Uterus (tissue), 2 donors: ENCODE results near the gene NET1.

Source experiments
- CTCF ChIP-seq, 4 experiments: fragments of 200-600 bp in 2 of 4; fragments of 450-650 bp in 2 of 4; sonication (generic) in 2 of 4; IDR thresholded peaks; one replicate each; pipeline ENCODE4 v1.5.1; 2016 to 2019; ENCODE audit warnings: antibody characterized with exemption in 4 of 4, mild to moderate bottlenecking in 2 of 4, moderate library complexity in 1 of 4
- POLR2A ChIP-seq, 2 donors: fragments of 450-650 bp; IDR thresholded peaks; one replicate each; pipeline ENCODE4 v1.6.1; 2016; ENCODE audit warnings: antibody characterized with exemption in 2 of 2, mild to moderate bottlenecking in 1 of 2, moderate library complexity in 1 of 2

DNA sequence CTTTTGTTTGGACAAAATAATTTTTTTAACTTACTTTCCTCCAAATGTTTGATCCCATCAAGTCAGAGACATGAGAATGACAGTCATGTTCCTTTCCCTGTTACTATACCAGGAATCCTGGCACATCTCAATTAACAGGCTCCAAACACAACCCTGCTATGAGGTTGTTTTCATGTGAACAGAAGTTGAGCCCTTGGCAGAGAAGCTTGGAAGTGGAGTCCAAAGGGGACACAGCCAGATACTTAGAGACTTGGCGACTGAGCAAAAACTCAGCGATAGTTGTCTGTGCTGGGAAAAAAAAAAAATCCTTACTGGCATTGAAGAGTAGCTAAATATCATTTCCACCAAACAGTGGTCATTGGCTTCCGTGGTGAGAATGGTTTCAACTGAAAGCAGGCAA, 20.6 kb upstream of the NET1 start:
- no peak for TF ChIP-seq CTCF (IDR thresholded peaks at IDR 0.05)
- no peak for TF ChIP-seq POLR2A (IDR thresholded peaks at IDR 0.05)
